ENCODE data around the gene ELAVL3. TPM values are rescaled to one million over a fixed set of nuclear protein-coding genes. Genes with fewer than 3 reads are reported as not detected.
"Not testable (repeated sequence)": the region's sequence is repeated elsewhere in the genome, so short reads cannot be mapped to it uniquely, and the experiment has no call there.

Gene ELAVL3
- total and polyA plus RNA-seq, 8 donors: 0.10 to 11.0 (median 1.5) TPM; not detected in 3

DNA sequence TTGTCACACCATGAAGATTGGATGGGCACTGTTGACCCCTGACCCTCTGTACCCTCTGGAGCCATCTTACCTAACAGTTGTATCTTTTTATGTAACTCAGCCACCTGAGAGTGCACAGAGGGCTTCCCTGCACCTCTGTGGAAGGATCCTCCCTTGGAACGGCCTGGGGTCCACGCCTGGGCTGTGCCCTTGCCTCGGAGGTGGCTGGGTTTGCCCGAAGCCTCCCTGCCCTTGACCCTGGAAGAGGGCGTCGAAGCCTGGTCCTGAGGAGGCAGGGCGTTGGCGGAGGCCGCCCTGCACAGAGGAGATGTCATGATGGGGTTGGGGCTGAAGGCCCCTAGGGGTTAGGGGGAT, 46.2 kb downstream of the ELAVL3 start:
- DNase-seq: no peak
- Histone ChIP-seq H3K9me3 (no peaks in the 10 kb centered on the region), H3K36me3 (peaks cover 23 to 34% (median 31%) of the 10 kb centered on the region in 4 donors), H3K4me1 (peaks cover 15 to 27% (median 23%) of the 10 kb centered on the region in 4 donors), H3K27me3 (no peaks in the 10 kb centered on the region), H3K27ac (peak overlapping the region; percentile 83 to 90 (median 84)), H3K4me3 (peak overlapping the region; percentile 73 to 88 (median 77))
- intact Hi-C loops (cut with DNase I; ENCODE audit: low total_unique reads): loop anchor here (5.0 kb wide), 1 partner anchor 57 kb away; no protein-coding TSS in a partner anchor
- WGBS, 5 donors: 0 to 6% (median 4%) methylated on average over 4 to 9 of the region's 9 CpGs; no CpG with 5 or more reads in 1 of the 5 donors
- no peak for TF ChIP-seq EP300 (IDR thresholded peaks at IDR 0.05)
- TF ChIP-seq POLR2A (IDR thresholded peaks at IDR 0.05): no peak
- TF ChIP-seq, protein P1, sequence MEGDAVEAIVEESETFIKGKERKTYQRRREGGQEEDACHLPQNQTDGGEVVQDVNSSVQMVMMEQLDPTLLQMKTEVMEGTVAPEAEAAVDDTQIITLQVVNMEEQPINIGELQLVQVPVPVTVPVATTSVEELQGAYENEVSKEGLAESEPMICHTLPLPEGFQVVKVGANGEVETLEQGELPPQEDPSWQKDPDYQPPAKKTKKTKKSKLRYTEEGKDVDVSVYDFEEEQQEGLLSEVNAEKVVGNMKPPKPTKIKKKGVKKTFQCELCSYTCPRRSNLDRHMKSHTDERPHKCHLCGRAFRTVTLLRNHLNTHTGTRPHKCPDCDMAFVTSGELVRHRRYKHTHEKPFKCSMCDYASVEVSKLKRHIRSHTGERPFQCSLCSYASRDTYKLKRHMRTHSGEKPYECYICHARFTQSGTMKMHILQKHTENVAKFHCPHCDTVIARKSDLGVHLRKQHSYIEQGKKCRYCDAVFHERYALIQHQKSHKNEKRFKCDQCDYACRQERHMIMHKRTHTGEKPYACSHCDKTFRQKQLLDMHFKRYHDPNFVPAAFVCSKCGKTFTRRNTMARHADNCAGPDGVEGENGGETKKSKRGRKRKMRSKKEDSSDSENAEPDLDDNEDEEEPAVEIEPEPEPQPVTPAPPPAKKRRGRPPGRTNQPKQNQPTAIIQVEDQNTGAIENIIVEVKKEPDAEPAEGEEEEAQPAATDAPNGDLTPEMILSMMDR (IDR thresholded peaks at IDR 0.05): no peak
- no peak for TF ChIP-seq POLR2AphosphoS5 (IDR thresholded peaks at IDR 0.05)

DNA sequence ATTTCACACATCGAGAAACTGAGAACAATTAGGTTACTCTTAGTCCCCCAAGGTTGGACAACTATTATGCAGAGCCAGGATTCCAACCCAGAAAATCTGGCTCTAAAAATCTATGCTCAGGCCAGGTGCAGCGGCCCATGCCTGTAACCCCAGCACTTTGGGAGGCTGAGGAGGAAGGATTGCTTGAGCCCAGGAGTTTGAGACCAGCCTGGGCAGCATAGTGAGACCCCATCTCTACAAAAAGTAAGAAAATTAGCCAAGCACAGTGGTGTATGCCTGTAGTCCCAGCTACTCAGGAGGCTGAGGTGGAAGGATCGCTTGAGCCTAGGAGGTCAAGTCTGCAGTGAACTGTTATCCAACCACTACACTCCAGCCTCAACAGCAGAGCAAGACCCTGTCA, 47.3 kb downstream of the ELAVL3 start:
- not testable (repeated sequence) for H3K27ac ChIP-seq, H3K27me3 ChIP-seq, H3K4me3 ChIP-seq, DNase-seq, H3K9me3 ChIP-seq
- H3K36me3 ChIP-seq: peaks cover 14 to 22% (median 21%) of the 10 kb centered on the region in 4 donors
- WGBS, 5 donors: 88 to 98% (median 98%) methylated on average over 3 of the region's 3 CpGs
- H3K4me1 ChIP-seq: peaks cover 15 to 27% (median 23%) of the 10 kb centered on the region in 4 donors
- intact Hi-C loops (cut with DNase I; ENCODE audit: low total_unique reads): loop anchor here (5.0 kb wide), 1 partner anchor 56 kb away; no protein-coding TSS in a partner anchor

DNA sequence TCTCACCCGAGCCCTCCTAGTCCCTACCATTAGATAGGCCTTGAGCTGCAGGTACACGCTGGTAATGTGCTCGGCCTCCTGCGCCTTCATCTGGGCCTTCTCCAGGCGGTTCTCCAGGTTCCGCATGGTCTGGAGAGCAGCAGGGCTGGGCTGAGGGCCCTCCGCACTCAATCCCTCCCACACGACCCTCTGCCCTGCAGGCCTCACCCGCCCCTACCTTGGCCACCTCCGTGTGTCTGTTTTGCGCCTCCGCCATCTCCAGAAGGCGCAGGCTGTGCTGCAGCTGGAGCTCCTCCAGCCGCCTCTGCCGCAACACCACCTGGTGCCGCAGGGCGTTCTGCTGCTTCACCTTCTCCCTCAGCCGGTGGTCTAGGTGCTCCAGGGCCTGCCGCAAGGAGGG, 54.2 kb downstream of the ELAVL3 start:
- intact Hi-C loops (cut with DNase I; ENCODE audit: low total_unique reads): no loop called here

DNA sequence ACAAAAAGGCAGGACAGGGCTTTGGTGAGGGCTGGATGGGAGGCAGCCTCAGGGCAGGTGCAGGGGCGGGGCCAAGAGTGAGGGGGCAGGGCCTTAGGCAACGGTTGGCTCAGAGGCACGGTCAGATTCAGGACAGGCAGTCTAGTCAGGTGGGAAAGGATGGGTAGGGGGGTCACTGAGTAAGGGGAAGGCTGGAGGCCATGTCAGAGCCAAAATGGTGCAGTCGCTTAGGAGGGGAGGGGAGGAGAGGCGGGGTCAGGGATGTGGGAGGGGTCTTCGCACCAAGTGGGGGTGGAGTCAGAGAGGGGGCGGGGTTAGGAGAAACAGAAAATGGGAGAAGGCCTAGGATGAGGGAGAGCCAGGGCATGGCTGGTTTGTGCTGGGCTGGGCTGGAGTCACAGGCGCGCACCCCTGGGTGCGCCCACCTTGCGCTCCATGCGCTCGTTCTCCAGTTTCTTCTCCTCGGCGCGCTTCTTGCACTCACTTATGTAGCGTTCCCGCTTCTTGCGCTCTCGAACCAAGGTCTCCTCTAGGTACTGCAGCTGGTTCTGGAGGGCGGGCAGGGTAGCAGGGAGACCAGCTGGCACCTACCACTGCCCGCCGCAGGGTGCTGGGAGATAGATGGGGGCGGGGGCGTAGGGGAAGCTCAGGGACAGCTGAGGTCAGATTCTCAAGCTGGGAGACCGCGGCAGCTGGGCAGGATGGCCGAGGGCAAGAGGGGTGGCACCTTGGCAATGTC, 55.0 kb downstream of the ELAVL3 start:
- Histone ChIP-seq H3K27ac (no peak overlapping the region), H3K36me3 (no peaks in the 10 kb centered on the region), H3K4me1 (peaks cover 20 to 33% (median 24%) of the 10 kb centered on the region in 4 donors), H3K27me3 (peaks cover 7 to 34% (median 19%) of the 10 kb centered on the region in 3 donors), H3K9me3 (no peaks in the 10 kb centered on the region), H3K4me3 (no peak overlapping the region)
- TF ChIP-seq EP300 (IDR thresholded peaks at IDR 0.05) (no peak), POLR2A (IDR thresholded peaks at IDR 0.05) (no peak), POLR2AphosphoS5 (IDR thresholded peaks at IDR 0.05) (no peak)
- TF ChIP-seq, protein P1 (IDR thresholded peaks at IDR 0.05): no peak
- intact Hi-C loops (cut with DNase I; ENCODE audit: low total_unique reads): no loop called here
- DNase-seq: no peak
- WGBS, 5 donors: 87 to 93% (median 89%) methylated on average over 26 to 28 of the region's 28 CpGs

More for the DNA sequence above, 54.2 kb downstream of the ELAVL3 start:
- DNase-seq: no peak
- Histone ChIP-seq H3K4me1 (peaks cover 12 to 25% (median 16%) of the 10 kb centered on the region in 4 donors), H3K4me3 (no peak overlapping the region), H3K9me3 (no peaks in the 10 kb centered on the region), H3K36me3 (no peaks in the 10 kb centered on the region), H3K27me3 (peaks cover 0 to 26% (median 15%) of the 10 kb centered on the region in 3 donors), H3K27ac (no peak overlapping the region)
- TF ChIP-seq POLR2AphosphoS5 (IDR thresholded peaks at IDR 0.05): no peak
- no peak for TF ChIP-seq EP300 (IDR thresholded peaks at IDR 0.05)
- TF ChIP-seq POLR2A (IDR thresholded peaks at IDR 0.05): no peak
- TF ChIP-seq, protein P1 (IDR thresholded peaks at IDR 0.05): no peak
- WGBS, 5 donors: 90 to 93% (median 92%) methylated on average over 19 of the region's 19 CpGs

DNA sequence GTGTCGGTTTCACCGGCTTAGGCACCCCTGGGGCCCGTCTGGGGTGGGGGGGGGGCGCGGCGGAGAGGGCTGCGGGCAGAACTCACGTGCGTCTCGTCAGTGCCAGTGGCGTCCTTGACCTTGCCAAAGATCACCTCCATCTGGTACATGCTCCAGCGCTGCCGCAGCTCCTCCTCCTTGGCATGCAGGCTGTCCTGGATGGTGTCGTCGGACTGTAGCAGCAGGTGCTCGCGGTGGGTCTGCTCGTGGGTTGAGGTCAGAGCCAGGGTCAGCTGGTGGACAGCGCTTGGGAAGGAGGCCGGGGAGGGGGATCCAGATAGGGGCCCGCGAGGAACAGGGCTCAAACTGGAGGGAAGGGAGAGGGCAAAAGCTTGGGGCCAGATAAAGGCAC, 57.1 kb downstream of the ELAVL3 start:
- Histone ChIP-seq H3K4me3 (no peak overlapping the region), H3K27me3 (peaks cover 7 to 55% (median 33%) of the 10 kb centered on the region in 3 donors), H3K9me3 (no peaks in the 10 kb centered on the region), H3K36me3 (no peaks in the 10 kb centered on the region), H3K4me1 (peaks cover 36 to 52% (median 41%) of the 10 kb centered on the region in 4 donors), H3K27ac (no peak overlapping the region)
- 8 to 21% (median 17%) methylated on average over 10 to 22 of the region's 22 CpGs for WGBS, 5 donors
- TF ChIP-seq POLR2A (IDR thresholded peaks at IDR 0.05) (no peak), POLR2AphosphoS5 (IDR thresholded peaks at IDR 0.05) (no peak), EP300 (IDR thresholded peaks at IDR 0.05) (no peak)
- TF ChIP-seq, protein P1 (IDR thresholded peaks at IDR 0.05): no peak
- DNase-seq: peak in 1 of 2 donors; percentile 55
- intact Hi-C loops (cut with DNase I; ENCODE audit: low total_unique reads): no loop called here

All from stomach (tissue), 9 donors.